HepG2 (cell line): ENCODE data around the gene NHSL1. TPM values are rescaled to one million over a fixed set of nuclear protein-coding genes. Genes with fewer than 3 reads are reported as not detected.
A peak's percentile ranks its signal among the peaks of the same experiment; 100 is the strongest.

ENCODE experiments used
- ESRRA ChIP-seq: sonication (generic); formaldehyde crosslinking; IDR thresholded peaks from 2 replicates; pipeline ENCODE4 v1.5.1; 2020; ENCODE audit warnings: mild to moderate bottlenecking, low read depth, missing genetic modification reagents
- JDP2 ChIP-seq: sonication (generic); formaldehyde crosslinking; IDR thresholded peaks from 2 replicates; pipeline ENCODE4 v1.8.1; 2022; ENCODE audit warnings: missing genetic modification reagents, borderline replicate concordance
- MIER2 ChIP-seq: IDR thresholded peaks from 2 replicates; pipeline ENCODE4 v1.6.1; 2016; ENCODE audit warnings: missing biosample characterization, missing genetic modification reagents
- PRPF4 ChIP-seq: fragments of 200-400 bp; formaldehyde crosslinking; IDR thresholded peaks from 2 replicates; pipeline ENCODE4 v1.6.1; 2016; ENCODE audit warnings: low read length, low read depth; ENCODE audit not compliant: poor library complexity, severe bottlenecking
- RFXANK ChIP-seq: IDR thresholded peaks from 2 replicates; pipeline ENCODE4 v1.6.1; 2016
- SIN3B ChIP-seq: fragments of 150-350 bp; IDR thresholded peaks from 2 replicates; pipeline ENCODE4 v1.6.1; 2014; ENCODE audit warnings: low read length
- SPEN ChIP-seq: sonication (generic); formaldehyde crosslinking; IDR thresholded peaks from 2 replicates; pipeline ENCODE4 v1.5.1; 2020; ENCODE audit warnings: low read depth, mild to moderate bottlenecking, missing genetic modification reagents
- ZFP82 ChIP-seq: sonication (generic); formaldehyde crosslinking; IDR thresholded peaks from 2 replicates; pipeline ENCODE4 v1.5.1; 2020; ENCODE audit warnings: mild to moderate bottlenecking, missing genetic modification reagents, borderline replicate concordance
- ZNF235 ChIP-seq: sonication (generic); formaldehyde crosslinking; IDR thresholded peaks from 2 replicates; pipeline ENCODE4 v1.8.1; 2023; ENCODE audit warnings: mild to moderate bottlenecking, missing genetic modification reagents, borderline replicate concordance
- ZNF292 ChIP-seq: sonication (generic); formaldehyde crosslinking; IDR thresholded peaks from 2 replicates; pipeline ENCODE4 v1.8.1; 2022; ENCODE audit warnings: mild to moderate bottlenecking, low read depth, missing genetic modification reagents, borderline replicate concordance
- ZNF34 ChIP-seq: sonication (generic); formaldehyde crosslinking; IDR thresholded peaks from 2 replicates; pipeline ENCODE4 v1.4.0; 2020; ENCODE audit warnings: mild to moderate bottlenecking, missing genetic modification reagents, borderline replicate concordance
- ZNF614 ChIP-seq: IDR thresholded peaks from 2 replicates; pipeline ENCODE4 v1.6.1; 2018; ENCODE audit warnings: missing biosample characterization, missing genetic modification reagents, inconsistent platforms, borderline replicate concordance
- ZNF782 ChIP-seq: sonication (generic); formaldehyde crosslinking; IDR thresholded peaks from 2 replicates; pipeline ENCODE4 v1.4.0; 2020; ENCODE audit warnings: missing genetic modification reagents, mild to moderate bottlenecking, borderline replicate concordance
- polyA plus RNA-seq, 8 experiments: library from polyadenylated mRNA; depleted of rRNA in 3 of 8; stranded (reverse) in 7 of 8; unstranded in 1 of 8; fragments of >200 nt; fragmentation: Illumina TruSeq in 4 of 8; extraction: Trizol in 4 of 8; gene quantifications; 2 replicates each; pipeline versions ENCODE4 v1.2.1 to v1.2.3, GENCODE V29; 2011 to 2016; ENCODE audit warnings: low read depth in 4 of 8, missing spikeins in 1 of 8, mixed read lengths in 1 of 8; ENCODE audit not compliant: insufficient read depth in 1 of 8
- total RNA-seq, 5 experiments: library from RNA; depleted of rRNA; stranded (reverse); fragments of >200 nt; fragmentation: Illumina TruSeq; extraction: Trizol; gene quantifications; 2 replicates each; pipeline ENCODE4 v1.2.3, GENCODE V29; 2016; ENCODE audit warnings: low read depth in 1 of 5
- TF ChIP-seq, protein P1 (sequence below): sonication (generic); formaldehyde crosslinking; IDR thresholded peaks from 2 replicates; pipeline ENCODE4 v1.5.0; 2020; ENCODE audit warnings: missing genetic modification reagents
- TF ChIP-seq, protein P2 (sequence below): sonication (generic); formaldehyde crosslinking; IDR thresholded peaks from 2 replicates; pipeline ENCODE4 v1.5.0; 2020; ENCODE audit warnings: missing genetic modification reagents
- TF ChIP-seq, protein P3 (sequence below): sonication (generic); formaldehyde crosslinking; IDR thresholded peaks from 2 replicates; pipeline ENCODE4 v1.5.1; 2020; ENCODE audit warnings: missing genetic modification reagents, mild to moderate bottlenecking, borderline replicate concordance
- TF ChIP-seq, protein P4 (sequence below): IDR thresholded peaks from 2 replicates; pipeline ENCODE4 v1.4.0; 2020; ENCODE audit warnings: mild to moderate bottlenecking, missing genetic modification reagents

Gene NHSL1
- total and polyA plus RNA-seq, 2 of the 13 experiments (the other 11 are each of a cell fraction or from before 2014, with no cell fraction given) = 24.9 to 53.6 TPM

DNA sequence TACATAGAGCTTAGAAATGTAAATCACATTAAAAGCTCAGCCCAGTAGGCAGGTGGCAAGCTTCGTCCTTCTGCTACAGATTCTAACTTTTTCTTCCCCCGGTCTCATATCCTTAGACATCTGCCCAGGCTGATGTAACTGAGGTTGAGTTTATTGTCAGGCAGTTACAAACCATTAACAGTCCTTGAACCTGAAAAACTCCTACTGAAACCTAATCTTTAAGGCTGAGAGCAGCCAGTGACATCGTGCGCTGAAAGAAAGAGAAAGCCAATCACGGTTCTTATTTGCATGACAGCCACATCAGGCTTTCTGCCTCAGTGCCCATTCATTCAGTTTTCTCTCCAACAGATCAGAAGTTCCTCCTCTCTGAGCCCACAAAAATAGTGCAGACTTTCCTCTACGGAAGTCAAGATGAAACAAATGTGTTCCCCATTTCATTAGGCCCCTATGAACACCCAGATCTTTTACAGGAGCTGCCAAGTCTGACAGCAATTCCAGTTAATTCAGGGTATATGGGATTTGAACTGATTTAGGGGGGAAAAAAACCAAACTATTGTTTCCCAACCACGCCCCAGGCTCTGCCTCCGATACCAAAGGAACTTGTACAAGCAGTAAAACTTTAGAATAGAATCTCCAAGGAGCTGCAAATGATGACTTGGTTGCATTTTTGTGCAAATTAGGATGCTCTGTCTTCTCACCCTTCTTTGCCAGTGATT lies at the start of gene NHSL1 (continued):
- TF ChIP-seq RFXANK (CRISPR knock-in tag) = no peak
- no peak for TF ChIP-seq PRPF4
- TF ChIP-seq, protein P1, sequence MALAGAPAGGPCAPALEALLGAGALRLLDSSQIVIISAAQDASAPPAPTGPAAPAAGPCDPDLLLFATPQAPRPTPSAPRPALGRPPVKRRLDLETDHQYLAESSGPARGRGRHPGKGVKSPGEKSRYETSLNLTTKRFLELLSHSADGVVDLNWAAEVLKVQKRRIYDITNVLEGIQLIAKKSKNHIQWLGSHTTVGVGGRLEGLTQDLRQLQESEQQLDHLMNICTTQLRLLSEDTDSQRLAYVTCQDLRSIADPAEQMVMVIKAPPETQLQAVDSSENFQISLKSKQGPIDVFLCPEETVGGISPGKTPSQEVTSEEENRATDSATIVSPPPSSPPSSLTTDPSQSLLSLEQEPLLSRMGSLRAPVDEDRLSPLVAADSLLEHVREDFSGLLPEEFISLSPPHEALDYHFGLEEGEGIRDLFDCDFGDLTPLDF (CRISPR knock-in tag) = peak; percentile 37; the same call in 1 of the 2 replicates
- TF ChIP-seq ZNF614 (CRISPR knock-in tag) = peak; percentile 63; the same call in 1 of the 2 replicates
- TF ChIP-seq ZNF782 = 0 out of 2 replicates have a peak, but pooled peaks have one; percentile 51
- no peak for TF ChIP-seq JDP2 (CRISPR knock-in tag)
- TF ChIP-seq ZNF34 (CRISPR knock-in tag) = 0 out of 2 replicates have a peak, but pooled peaks have one; percentile 71
- 0 out of 2 replicates have a peak, but pooled peaks have one; percentile 32 for TF ChIP-seq ZFP82 (CRISPR knock-in tag)
- TF ChIP-seq ZNF235 (CRISPR knock-in tag) = no peak
- no peak for TF ChIP-seq SIN3B
- TF ChIP-seq, protein P2, sequence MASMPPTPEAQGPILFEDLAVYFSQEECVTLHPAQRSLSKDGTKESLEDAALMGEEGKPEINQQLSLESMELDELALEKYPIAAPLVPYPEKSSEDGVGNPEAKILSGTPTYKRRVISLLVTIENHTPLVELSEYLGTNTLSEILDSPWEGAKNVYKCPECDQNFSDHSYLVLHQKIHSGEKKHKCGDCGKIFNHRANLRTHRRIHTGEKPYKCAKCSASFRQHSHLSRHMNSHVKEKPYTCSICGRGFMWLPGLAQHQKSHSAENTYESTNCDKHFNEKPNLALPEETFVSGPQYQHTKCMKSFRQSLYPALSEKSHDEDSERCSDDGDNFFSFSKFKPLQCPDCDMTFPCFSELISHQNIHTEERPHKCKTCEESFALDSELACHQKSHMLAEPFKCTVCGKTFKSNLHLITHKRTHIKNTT = no peak
- TF ChIP-seq, protein P3, sequence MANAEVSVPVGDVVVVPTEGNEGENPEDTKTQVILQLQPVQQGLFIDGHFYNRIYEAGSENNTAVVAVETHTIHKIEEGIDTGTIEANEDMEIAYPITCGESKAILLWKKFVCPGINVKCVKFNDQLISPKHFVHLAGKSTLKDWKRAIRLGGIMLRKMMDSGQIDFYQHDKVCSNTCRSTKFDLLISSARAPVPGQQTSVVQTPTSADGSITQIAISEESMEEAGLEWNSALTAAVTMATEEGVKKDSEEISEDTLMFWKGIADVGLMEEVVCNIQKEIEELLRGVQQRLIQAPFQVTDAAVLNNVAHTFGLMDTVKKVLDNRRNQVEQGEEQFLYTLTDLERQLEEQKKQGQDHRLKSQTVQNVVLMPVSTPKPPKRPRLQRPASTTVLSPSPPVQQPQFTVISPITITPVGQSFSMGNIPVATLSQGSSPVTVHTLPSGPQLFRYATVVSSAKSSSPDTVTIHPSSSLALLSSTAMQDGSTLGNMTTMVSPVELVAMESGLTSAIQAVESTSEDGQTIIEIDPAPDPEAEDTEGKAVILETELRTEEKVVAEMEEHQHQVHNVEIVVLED = no peak
- no peak for TF ChIP-seq SPEN (CRISPR knock-in tag)
- TF ChIP-seq ESRRA (CRISPR knock-in tag) = peak; percentile 44; the same call in 1 of the 2 replicates
- peak; percentile 41; the same call in 1 of the 2 replicates for TF ChIP-seq ZNF292 (CRISPR knock-in tag)
- TF ChIP-seq MIER2 (CRISPR knock-in tag) = 0 out of 2 replicates have a peak, but pooled peaks have one; percentile 62
- TF ChIP-seq, protein P4, sequence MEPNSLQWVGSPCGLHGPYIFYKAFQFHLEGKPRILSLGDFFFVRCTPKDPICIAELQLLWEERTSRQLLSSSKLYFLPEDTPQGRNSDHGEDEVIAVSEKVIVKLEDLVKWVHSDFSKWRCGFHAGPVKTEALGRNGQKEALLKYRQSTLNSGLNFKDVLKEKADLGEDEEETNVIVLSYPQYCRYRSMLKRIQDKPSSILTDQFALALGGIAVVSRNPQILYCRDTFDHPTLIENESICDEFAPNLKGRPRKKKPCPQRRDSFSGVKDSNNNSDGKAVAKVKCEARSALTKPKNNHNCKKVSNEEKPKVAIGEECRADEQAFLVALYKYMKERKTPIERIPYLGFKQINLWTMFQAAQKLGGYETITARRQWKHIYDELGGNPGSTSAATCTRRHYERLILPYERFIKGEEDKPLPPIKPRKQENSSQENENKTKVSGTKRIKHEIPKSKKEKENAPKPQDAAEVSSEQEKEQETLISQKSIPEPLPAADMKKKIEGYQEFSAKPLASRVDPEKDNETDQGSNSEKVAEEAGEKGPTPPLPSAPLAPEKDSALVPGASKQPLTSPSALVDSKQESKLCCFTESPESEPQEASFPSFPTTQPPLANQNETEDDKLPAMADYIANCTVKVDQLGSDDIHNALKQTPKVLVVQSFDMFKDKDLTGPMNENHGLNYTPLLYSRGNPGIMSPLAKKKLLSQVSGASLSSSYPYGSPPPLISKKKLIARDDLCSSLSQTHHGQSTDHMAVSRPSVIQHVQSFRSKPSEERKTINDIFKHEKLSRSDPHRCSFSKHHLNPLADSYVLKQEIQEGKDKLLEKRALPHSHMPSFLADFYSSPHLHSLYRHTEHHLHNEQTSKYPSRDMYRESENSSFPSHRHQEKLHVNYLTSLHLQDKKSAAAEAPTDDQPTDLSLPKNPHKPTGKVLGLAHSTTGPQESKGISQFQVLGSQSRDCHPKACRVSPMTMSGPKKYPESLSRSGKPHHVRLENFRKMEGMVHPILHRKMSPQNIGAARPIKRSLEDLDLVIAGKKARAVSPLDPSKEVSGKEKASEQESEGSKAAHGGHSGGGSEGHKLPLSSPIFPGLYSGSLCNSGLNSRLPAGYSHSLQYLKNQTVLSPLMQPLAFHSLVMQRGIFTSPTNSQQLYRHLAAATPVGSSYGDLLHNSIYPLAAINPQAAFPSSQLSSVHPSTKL (CRISPR knock-in tag) = peak; percentile 59
